OCI-M2 (cell line): Measurements from ENCODE around the gene TBC1D2B.

Experiments used
- DNase-seq: peaks from one replicate; lab custom pipeline; 2025; ENCODE audit not compliant: unreplicated experiment; lab: John Stamatoyannopoulos, UW

TBC1D2B gene

DNA sequence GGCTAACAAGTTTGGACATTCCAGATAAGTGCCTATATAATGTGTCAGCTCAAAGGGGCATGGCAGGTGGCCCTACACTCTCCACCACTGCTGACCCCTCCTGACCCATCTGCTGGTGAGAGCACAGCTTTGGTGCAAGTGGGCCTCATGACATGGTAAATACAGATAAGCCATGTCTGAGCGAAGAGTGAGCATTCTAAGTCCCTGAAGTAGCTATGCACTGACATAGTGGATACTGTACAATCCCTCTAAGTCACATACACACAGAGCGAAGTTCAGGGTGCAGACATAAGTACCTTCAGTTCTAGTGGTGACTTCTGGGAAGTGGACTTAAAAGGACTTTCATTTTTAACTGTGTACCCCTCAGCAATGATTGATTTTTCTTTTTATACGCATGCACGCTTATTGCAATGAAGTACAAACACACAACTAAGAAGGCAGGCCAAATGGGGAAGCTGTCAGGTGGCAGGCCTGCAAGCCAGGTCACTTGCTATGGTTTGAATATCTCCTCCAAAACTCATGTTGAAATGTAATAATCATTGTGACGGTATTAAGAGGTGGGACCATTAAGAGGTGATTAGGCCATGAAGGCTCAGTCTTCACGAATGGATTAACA lies 41.5 kb downstream of the TBC1D2B start:
- DNase-seq = no peak

DNA sequence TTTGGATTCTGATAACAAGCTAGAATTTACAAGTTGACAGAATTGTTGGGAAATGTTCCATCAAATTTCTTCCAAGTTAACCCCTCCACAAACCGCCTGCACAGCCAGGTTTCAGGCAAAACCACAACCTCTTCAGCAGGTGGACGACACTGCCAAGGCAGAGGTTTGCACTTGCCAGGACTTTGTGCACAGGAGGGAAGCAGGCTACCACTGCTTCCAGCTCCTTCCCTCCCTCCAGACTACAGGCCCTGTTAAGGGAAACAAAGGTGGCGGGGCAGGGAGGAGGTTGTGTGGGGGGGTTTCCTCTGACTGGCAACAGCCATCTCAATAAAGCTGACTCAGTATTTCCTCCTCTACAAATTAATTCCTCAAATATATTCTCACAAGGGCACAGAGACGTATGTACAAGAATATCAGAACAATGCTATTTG lies 42.2 kb downstream of the TBC1D2B start:
- no peak for DNase-seq

DNA sequence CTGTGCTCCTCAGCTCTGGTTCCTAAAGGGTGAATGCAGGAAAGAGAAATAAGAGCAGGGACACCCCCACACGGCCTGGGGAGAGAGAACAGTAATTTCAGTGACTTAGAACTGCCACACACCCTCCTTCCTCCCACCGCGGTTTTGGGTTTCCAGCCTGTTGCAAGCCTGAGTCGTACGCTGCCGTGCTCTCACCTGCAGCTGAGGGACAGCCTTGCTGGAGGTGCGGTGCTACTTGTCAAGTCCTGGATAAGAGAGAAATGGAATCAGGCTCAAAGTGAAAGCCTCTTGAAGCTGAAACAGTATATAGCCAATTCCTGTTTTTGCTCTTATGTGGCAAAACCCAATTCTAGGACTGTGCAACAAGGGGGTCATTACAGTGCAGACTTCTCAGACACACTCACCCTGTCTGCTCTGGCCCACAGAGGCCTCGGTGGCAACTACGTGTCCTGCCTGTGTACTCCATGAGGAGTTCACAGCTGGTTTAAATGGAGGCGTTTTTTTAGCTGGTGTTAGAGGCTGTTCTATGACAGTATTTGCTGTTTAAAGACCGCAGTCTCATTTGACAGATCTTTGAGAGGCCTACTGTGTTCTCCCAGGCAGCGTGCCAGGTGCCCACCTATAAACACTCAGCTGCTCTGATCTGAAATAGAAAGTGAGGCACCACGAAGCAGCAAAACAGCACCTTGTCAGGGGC lies 42.9 kb downstream of the TBC1D2B start:
- DNase-seq = no peak

DNA sequence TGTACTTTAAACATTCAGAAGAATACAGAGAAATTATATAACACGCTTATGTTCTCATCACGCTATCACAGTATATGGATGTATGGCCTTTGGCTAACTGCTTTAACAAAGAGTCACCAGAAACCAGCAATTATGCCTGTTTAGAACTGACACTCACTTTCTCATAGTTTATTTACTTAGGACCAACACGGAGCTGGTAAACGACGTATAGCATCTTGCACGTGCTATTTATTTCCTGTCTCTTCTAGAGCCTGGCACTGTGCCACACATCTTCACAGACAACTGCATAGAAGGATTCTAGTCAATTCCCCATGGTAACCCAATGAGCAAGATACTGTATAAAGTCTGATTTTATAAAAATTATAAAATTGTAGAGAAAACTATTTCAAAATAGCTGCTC lies 43.6 kb downstream of the TBC1D2B start:
- no peak for DNase-seq

DNA sequence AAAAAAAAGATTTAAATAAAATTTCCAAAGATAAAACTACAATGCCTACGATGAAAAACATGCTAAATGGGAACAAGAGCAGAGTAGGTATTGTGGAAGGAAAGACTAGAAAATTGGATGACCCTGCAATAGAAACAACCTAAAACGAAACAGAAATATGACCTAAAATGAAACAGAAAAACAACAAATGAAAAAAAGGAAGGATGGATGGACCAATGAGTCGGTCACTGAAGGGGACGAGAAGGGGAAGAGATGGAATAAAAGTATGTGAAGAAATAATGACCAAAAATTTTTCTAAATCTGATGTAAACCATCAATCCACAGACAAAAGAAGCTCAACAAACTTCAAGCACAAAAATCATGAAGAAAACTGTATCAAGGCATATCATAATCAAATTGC lies 44.8 kb downstream of the TBC1D2B start:
- no peak for DNase-seq

DNA sequence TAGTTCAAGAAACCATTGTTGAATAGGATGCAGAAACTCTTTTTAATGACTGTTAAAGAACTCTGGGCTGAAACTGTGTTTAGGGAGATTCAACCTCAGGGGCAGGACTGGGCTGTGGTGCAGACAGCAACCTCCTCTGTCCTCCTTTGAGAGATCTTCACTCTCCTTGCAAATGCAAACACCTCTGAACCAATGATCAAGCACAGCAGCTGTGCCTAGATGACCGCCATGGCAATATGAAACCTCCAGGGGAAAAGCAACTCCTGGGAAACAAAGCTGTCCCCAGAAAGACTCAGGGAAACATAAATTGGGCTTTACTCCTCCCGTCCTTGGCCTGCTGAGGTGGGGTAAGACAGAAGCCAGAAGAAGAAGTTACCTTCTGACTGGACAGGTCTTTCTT lies 52.6 kb downstream of the TBC1D2B start:
- DNase-seq = no peak

DNA sequence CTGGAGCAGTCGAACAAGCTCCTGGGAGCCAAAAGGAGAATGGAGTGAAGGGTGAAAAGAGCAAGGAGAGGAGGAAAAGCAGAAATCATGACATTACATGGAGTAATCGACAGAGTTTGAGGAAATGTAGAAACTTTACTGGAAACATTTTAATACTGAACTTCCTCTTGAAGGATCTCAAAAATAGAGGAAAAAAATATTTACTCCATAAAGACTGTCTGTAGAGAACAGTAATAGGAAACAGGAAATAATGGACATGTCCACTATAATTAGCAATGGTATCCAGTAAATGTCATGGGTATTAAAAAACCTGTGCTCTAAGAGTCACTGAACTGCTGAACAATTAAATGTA lies 53.0 kb downstream of the TBC1D2B start:
- no peak for DNase-seq

DNA sequence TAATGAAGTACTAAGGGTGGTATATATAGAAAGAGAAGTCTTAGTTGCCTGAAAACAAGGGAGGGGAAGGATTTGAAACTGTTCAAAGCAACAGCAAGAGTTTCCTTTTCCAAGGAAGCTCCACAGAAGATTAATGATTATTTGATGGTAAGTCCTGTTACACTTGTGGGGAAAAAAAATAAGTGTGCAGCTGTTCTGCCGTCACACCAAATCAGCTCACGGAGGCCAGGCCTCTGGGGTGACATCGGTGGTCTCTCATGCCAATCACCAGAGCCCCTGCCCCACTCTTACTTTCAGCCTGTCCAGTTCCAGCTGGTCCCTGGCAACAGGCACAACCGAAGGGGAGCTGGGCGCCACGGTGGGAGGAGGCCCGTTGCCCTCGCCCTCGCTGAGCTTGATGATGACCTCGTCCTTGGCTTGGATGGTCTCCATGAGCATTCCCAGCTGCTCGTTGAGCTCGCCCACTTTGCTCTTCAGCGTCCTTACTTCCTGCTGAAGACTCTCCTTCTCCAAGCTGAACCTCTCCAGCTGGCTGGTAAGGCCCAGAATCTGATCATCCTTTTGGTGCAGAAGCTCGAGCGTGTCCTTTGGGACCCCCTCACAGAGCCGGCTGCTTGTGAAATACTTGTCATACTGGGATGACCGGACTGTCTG lies 53.5 kb downstream of the TBC1D2B start:
- no peak for DNase-seq

DNA sequence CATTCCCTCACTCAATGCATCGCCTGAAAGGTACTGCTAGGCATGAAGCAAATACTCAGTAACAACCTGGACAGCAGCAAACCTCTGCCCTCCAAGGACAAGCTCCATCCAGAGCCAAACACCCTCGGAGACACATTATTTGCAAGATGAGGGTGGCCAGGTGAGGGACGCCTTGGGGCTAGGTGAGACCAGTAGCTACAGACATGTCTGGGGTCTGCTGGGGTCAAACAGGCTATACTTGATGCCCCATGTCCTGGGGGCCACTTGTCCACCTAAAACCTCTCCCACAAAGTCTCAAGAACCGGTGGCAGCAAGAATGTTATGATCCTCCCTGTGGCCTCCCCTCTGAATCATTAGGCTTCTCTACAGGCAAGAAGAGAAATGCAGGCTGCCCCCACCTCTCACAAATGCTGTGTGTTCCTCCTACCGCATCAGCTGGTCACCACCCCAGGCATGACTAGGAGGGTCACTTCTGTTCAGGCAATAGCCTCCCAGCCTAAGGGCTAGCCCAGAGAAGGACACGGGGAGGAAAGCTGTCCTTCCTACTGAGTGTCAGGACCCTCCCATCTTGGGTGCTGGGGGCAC lies 54.3 kb downstream of the TBC1D2B start:
- DNase-seq = no peak

DNA sequence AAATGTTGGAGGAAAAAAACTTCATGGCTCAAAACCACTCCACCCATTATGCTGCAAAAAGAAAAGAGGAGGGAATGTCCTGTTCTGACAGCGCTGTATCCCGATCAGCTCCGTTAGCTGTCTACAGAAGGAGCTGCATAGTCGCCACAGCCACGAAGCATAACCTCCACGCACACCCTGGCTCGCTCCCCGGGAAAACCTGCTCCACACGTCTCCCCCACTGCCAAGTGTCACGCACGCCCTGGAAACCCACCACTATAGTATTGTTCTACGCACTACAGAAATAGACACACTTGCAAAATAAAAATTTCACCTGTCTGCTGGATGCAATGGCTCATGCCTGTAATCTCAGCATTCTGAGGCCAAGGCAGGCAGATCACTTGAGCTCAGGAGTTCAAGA lies 55.8 kb downstream of the TBC1D2B start:
- no peak for DNase-seq

DNA sequence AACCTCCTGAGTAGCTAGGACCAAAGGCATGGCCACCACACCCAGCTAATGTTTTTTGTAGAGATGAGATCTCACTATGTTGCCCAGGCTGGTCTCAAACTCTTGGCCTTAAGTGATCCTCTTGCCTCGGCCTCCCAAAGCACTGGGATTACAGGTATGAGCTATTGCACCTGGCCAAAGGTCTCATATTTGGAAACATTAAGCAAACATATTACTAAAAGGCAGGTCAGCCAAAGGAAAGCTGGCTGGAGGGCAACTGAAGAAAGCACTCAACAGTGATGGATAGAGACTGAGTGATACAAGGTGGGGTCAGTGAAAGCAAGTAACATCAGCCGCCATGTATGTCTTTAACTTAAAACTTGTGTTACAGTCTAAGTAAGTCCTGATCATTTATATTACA lies 57.5 kb downstream of the TBC1D2B start:
- DNase-seq = no peak

DNA sequence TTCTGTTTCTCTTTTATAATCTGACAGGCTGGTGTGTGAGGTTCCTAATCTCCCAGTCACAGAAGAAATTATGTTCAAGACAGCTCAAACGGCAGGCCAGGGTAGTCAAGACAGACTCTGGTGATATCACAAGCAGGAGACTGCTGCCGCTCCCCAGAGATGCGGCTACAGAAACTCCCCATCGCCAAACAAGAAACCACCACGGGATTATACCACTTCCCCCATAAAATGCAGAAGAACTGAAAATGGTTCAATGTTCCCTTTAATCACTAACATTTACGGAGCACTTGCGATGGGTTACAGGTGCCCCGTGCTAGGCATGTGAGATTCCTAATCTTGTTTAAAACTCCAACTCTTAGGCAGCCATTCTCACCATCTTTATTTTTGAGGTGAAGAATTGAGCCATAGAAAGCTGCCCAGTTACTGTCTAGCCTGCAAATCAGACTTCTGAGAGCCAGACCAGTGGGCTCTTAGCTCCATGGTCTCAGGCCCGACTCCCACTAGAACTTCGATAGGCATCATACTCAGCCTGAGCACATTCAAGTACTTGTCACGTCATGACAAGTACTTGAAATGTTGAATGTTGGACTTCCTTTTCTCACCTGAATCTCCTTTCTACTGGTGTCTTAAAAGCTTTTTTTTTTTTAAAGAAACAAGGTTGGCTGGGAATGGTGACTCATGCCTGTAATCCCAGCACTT lies 58.4 kb downstream of the TBC1D2B start:
- no peak for DNase-seq

DNA sequence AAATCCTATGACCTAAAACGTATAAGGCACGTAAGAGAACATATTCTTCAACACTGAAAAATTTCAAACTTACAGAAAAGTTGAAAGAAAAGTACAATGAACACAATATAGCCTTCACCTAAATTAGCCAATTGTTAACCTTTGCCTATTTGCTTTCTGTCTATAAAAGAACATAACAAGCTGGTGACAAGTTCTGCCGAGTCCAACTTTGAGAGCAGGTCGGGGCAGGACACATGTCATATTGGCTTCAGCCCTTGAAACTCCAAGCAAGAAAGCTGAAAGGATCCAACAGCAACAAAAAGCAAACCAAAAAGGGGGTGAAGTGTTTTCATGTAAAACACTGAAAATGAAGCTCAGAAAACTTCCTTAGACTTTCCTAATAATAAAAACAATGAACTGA lies 59.1 kb downstream of the TBC1D2B start:
- no peak for DNase-seq

DNA sequence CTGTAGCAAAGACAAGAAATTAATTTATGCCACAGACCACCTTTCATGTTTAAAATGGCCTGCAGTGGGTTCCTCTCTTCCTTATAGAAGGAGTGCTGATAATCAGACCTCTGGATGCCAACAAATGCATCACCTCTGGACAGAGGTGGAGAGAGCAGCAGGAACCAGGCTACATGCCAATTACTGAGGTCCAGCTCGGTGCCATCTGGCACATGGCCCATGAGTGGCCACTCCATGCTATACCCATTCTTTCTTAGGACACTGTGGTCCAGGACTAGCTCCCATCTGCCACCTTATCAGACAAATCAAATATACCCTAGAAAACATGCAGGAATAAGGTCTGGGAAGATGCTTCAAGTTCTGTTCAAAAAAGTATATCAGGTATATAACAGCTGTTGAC lies 60.7 kb downstream of the TBC1D2B start:
- DNase-seq = no peak

DNA sequence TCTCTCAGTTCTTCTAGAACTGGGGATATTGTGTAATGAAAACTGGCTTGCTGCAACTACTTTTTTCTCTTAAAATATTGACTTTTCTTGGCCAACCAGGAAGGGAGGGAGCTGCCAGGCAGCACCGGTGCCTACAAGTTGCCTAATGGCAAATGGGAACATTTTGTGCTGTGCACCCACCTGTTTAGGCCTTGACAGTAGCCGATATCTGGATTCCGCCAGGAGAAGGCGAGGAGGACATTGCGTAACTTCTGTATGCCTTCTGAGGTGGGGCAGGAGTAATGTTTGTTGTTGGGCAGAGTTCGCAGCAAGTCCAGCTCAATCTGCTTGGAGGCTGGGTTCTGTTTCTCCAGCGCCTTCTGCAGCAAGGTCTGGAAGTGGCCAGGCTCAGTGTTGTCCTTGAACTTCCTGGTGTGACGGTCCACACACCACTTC lies 64.9 kb downstream of the TBC1D2B start:
- DNase-seq = no peak

DNA sequence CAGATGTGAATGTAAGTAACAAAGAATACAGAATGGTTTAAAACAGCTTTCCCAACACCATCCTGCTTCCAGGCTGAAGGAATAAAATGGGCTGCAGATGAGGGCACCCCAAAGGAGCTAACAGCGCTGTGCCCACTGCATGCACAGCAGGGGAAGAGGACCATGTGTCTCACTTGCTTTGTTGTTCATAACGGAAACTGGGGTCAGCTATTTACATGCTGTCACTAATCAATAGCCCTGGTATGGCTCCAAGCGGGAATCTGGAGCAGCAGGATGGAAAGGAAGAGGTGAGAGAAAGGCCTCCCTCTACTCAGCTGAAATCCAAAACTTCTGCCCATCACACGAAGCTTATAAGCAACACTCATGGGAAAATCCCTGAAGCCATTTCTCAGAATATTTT lies 67.4 kb downstream of the TBC1D2B start:
- DNase-seq = no peak

DNA sequence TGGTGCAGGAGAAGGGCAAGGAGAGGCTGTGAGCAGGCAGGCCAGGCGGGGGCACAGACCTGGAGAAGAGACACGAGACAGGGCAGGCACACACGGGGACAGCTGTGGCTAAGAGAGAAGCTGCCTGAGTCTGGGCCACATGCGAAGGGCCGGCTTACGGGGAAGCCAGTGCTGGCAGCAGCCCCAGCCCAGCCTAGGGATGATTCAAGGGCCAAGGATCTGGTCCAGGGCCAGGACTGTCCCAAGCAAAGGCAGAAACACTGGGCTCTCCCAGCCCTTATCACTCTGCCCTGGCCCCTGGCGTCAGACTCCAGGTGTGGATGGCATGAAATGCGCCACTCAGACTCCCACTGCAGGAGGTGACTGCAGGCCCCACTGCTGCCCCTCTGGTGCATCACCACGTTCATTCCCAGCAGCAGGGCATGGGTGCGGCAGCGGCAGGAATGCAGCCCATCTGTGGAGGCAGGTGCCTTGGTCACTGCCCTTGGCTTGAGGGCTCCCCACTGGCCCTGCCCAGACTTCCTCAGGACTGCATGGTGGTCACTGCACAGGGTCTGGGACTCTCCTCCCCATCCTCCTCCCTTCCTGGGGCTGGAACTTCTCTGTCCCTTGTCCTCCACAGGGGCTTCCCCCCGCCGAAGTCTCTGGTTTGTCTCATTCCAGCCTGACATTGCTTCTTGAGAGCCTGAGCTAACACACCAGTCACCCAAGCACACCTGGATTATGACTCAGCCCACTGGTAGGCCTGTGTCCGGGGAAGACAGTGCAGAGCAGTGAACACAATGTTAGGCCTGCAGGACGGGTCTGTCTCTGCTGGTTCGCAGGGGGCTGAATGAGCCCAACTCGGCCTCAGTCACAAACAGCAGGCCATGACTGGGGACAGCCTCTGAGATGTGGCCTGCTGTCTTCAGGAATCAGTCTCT lies 69.3 kb downstream of the TBC1D2B start:
- DNase-seq = no peak

DNA sequence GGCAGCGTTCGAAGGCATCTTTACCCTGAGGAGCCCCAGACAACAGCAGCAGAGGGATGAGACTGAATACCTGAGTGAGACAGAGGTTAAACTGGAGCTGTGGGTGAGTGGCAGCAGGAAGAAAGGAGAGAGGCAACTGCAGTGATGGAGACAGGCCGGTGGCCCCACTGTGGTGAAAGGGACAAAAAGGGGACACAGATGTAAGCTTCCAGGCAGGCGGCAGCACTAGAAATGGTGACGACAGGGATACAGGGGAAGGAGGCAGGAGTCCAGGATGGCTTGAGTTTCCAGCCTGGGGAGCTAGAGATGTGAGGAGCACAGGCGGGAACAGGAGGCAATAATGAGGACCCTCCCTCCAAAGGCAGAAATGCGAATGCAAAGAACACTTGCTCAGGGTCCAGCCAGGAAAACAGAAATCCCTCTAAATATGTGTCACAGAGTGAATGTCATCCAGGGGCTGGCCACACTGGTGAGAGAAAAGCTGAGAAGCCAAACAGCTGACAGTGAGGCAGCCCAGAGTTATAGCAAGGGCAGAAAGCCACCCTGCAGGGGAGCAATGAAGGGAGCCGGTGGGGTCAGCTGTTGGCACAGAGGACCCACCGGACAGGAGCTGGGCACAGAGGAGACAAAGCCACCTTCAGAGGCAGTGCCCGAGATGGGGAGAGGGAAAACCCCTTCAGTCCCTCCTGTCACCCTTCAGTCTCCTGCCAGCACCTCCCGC lies 70.1 kb downstream of the TBC1D2B start:
- no peak for DNase-seq

DNA sequence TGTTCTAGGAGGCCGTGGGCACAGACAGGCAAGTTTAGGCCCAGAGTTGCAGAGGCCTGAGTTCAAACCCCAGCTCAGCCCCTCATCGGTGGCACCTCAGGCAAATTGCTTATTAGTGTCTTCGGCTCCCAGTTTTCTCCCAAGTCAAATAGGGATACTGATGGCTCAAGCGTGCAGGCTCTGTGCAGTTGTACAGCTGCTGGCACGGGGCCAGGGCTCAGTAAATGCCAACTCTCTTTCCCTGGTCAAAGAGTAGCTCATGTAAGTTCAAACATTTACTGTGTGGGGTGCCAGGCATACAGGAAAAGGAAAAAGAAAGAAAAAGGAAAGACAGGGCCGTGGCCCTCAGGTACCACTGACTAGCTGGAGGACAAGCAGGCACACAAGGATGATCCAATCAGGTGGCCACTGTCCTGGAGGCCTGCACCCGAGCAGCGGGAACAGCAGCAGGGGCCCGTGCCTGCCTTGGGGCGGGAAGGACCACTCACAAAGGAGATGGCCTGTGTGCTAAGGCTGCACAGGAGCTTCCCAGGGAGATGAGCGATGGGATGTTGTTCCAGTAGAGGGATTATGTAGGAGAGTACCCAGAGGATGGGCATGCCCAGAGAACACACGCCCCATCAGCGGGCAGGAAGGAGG lies 70.8 kb downstream of the TBC1D2B start:
- DNase-seq = no peak
